Skin of body (tissue), 2 donors: ENCODE measurements around the gene LHX5. TPM values are rescaled to one million over a fixed set of nuclear protein-coding genes. Genes with fewer than 3 reads are reported as not detected.

ENCODE experiments used
- DNase-seq: peaks from one replicate; lab custom pipeline; 2025; lab: John Stamatoyannopoulos, UW
- total RNA-seq: library from RNA; depleted of rRNA; stranded (reverse); fragments of >200 nt; gene quantifications from one replicate; pipeline ENCODE4 v1.2.3, GENCODE V29; 2014

Gene LHX5
- total RNA-seq, 1 donor from 2014 or later = not detected

- no peak for DNase-seq
Measured at GRCh38 chr12:113440336-113440735, 31.3 kb downstream of the LHX5 start.

GRCh38 chr12:113439606-113440030 is 32.1 kb downstream of the LHX5 start:
- DNase-seq = no peak

GRCh38 chr12:113439301-113439597 is 32.4 kb downstream of the LHX5 start:
- DNase-seq = no peak

- no peak for DNase-seq
Measured at GRCh38 chr12:113438523-113439300, 33.0 kb downstream of the LHX5 start.

- no peak for DNase-seq
Measured at GRCh38 chr12:113437729-113438100, 34.0 kb downstream of the LHX5 start.

DNA sequence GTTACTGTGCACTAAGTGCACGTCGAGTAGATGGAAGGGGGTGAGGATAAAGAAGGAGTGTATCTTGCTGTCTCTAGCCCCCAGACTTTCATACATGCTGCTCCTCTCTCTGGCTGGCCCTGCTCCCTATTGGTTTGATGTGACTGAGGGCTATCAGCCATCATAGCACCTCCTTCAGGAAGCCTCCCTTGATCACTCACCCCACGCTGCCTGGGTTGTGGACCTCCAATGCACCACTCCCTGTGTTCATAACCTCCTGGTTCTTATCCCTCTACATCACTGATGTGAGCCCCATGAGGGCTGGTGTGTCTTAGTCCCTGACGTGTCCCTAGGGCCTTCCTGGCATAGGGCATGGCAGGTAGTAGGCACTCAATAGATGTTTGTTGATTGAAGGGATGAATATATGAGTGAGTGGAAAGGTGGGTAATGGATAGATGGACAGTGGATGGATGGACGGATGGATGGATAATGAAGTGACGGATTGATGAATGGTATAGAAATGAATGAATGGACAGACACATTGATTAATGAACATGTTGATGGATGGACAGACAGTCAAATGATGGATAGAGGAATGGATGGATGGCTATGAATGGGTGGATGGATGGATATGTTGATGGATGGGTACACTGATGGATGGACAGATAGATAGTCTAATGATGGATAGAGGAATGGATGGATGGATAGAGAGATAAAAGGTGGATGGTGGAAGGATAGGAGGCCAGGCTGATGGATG is 34.5 kb downstream of the LHX5 start:
- no peak for DNase-seq

DNA sequence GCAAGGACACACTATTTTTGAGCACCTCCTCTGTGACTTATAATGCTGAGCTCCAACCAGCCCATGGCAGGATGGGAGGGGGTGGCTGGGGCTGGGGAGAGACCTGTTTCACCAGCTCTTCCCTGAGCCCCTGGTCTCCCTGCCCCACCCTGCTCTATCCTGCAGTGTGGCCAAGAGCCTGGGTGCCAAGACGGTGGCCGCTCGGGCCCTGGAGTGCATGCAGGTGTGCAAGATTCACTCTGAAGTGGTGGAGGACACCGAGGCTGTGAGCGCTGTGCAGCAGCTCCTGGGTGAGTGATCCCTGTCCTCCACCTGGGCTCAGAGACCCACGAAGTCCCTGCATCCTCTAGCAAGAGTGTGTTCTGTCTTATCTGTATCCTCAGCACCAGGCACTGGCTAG is 35.1 kb downstream of the LHX5 start:
- no peak for DNase-seq

DNA sequence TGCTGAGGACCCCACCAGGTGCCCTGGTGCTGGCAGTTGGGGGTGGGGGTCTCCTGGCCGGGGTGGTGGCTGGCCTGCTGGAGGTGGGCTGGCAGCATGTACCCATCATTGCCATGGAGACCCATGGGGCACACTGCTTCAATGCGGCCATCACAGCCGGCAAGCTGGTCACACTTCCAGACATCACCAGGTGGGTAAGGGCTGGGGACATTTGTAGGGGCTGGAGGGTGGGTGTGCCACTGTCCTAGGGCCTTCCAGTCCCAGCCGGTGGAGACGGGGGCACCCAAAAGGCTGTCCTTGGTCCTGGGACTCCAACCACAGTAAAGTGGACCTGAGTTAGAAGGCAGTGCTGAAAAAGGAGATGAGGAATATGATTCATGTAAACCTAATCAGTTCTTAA is 36.3 kb downstream of the LHX5 start:
- DNase-seq = no peak

- no peak for DNase-seq
Measured at GRCh38 chr12:113432986-113433385, 38.7 kb downstream of the LHX5 start.

DNA sequence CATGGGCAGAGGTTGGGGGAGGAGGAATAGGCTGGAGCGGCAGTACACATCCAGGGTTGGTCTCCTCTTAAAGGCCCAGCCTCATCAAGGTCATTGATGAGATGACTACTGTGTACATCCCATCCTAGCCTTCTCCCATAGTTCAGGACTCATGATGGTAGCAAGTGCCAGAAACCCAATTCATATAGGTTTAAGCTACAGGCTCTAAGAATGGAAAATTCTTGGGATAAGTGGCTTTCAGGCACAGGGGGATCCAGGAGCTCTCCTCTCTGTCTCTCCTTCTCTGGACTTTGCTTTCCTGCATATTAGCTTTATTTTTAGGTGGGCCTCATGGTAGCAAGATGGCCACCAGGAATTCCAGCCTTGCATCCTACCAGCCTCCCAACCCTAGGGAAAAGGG is 43.2 kb downstream of the LHX5 start:
- DNase-seq = no peak

GRCh38 chr12:113427882-113428281 is 43.8 kb downstream of the LHX5 start:
- no peak for DNase-seq

DNA sequence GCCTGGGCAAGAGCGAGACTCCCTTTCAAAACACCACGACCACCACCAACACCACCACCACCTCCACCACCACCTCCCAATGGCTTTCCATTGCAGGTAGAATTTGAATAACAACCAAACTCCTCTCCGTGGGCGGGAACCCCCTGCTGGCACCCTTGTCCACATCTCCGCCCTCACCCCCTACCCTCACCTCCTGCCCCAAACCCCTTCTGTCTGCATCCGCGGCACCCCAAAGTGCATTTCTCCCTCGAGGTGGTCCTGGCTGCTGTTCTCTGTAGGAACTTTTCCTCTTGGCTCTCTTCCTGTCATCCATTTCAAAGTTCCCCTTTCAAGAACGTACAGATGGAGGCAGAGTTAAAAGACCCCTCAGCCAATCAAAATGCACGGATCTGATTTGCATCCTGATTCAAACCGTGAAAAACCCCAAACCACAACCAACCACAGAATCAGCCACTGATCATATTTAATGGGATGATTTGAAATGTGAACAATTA is 45.7 kb downstream of the LHX5 start:
- DNase-seq = no peak

DNA sequence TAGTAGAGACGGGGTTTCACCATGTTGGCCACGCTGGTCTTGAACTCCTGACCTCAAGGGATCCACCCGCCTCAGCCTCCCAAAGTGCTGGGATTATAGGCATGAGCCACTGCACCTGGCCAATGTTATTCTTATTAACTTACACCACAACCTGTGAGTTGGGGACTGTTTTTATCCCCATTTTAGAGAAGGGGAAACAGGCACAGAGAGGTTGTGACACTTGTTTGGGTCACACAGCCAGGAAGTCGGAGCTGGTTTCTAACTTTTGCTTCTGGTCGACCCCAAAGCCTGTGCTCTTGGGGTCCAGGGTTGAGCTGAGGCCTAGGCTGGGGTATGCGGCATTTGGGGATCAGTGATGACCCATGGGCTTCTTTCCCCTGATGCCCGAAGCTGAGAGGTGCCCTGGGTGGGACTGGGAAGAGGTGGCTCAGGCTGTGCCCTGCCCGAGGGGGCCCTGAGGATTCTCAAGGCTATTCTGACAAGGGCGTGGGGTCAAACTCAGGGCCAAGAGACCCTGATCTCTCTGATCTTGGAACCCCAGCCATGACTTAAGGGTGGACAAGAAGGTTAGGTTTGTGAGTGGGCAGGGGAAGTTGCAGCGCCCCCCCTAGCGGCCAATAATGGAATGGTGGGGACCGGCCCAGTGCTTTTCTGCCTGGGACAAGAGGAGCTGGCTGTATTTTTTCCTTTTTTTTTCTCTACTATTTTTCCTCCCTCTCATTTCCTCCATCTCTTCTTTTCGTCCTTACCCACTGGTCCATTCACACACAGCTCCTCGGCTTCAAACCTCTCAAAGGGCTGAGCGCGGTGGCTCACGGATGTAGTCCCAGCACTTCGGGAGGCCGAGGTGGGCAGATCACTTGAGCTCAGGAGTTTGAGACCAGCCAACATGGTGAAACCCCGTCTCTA is 46.5 kb downstream of the LHX5 start:
- no peak for DNase-seq

DNA sequence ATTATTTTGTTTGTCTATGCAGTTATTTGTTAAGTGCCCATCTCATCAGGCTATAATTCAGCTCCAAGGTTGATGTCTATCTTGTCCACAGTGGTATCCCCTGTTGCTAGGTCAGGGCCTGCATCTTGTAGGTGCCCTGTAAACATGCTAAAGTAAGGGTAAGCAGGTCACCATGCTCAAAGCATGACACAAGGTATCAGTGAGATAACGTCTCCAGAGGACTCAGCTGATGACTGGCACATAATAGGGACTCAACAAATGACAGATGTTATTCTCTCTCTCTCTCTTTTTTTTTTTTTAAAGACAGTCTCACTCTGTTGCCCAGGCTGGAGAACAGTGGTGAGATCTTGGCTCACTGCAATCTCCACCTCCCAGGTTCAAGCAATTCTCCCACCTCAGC is 47.2 kb downstream of the LHX5 start:
- DNase-seq = no peak

DNA sequence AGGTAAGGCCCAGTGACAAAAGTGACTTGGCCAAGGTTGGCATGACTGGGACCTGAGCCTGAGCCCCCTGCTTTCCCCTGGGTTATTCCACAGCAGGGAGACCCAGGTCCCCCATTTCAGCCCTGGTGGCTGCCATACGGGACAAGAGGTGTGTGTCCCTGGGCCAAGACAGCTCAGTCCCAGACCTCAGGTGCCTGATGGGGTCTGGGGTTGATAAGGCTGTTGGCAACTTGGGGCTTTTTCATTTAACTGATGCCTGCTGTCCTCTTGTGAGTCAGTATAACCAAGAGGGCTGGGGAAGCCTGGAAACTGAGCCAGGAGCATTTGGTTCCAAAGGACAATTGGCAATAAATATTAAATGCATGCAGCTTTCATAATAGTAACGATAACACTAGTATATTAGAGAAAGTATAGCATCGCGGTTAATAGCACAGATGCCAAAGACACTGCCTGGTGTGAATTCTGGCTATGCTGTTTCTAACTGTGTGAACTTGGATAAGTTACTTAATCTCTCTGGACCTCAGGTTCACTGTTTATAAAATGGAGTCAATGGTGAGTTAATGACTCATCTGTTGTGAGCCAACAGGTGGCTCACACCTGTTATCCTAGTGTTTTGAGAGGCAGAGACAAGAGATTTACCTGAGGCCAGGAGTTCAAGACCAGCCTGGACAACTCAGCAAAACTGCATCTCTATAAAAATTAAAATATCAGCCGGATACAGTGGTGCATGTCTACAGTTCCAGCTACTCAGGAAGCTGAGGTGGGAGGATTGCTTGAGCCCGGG is 48.6 kb downstream of the LHX5 start:
- no peak for DNase-seq

GRCh38 chr12:113422030-113422885 is 49.4 kb downstream of the LHX5 start, which contains the start of gene SDSL:
TSS of gene SDSL (plus strand) at chr12:113422380. CDS start at chr12:113427983, 5,603 bp downstream.
- DNase-seq = peak; percentile 25

DNA sequence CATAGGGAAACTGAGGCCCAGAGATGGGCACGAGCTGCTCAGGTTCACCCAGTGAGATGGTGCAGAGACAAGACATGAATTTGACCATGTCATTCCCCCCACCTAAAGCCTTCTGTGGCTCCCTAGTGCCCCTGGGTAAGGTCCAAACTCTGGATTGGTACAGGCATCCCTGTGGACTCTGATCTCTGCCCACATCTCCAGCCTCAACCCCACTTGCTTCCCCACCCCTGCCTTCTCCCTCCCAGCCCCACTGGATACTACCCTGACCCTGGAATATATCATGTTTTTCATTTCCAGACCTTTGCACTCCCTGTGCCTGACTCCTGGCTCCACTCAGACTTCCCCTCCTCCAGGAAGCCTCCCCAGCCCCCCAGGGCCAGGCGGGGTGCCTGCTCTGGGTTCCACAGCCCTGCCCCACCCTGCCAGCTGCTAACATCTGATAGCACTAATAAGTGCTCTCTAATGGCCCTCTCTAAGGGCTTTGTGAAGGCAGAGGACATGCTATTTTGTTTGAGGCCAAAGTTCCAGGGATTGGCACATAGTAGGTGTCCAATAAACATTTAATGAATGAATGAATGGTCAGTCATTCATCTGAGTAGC is 50.6 kb downstream of the LHX5 start:
- DNase-seq = no peak

DNA sequence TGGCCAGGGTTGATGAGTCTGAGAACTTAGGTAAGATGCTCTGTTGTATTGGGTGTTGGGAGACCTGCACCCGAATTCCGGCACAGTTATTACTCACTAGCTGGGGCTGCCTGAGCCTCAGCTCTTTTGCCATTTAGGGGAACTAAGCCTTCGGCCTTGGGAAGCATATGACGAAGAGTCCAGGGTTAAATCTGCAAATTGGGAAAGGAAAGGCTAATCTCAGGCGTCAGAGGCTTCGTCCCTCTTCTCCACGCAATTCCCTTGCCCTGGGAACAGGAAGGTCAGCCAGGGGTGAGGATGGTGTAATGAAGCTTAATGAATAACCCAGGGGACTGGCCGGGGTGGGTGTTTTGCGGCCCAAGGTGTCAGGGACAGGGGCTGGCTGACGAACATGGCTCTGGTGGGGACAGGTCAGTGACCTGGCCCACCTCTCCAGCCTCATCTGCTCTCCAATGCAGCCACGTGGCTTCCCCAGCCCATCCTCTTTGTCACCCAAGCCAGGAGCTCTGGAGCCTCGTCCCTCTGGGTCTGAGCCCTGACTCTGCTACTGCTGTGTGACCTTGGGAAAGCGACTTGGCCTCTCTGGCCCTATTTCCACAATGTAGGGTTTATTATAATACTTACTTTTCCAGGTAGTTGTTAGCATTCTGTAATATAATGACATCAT is 53.3 kb downstream of the LHX5 start:
- DNase-seq = no peak
